Prostate gland (tissue), 2 donors: ENCODE measurements around the gene VPS37B. TPM values are rescaled to one million over a fixed set of nuclear protein-coding genes. Genes with fewer than 3 reads are reported as not detected.

Experiments
- DNase-seq: peaks from one replicate; pipeline ENCODE4 v3.0.0-alpha.2; 2019; ENCODE audit warnings: low spot score
- H3K27ac ChIP-seq, 2 donors: fragments of 200-600 bp; sonication (generic); 2 replicates each; pipeline ENCODE4 v1.5.1; 2017 to 2019
- H3K27me3 ChIP-seq: fragments of 200-600 bp; sonication (generic); replicated peaks from 2 replicates; pipeline ENCODE4 v1.5.1; 2019; ENCODE audit not compliant: insufficient read depth
- H3K36me3 ChIP-seq, 2 donors: fragments of 200-600 bp; sonication (generic); 1 replicate in 1 of 2; 2 replicates in 1 of 2; pipeline versions ENCODE4 v1.5.1 to v1.8.1; 2017 to 2019
- H3K4me1 ChIP-seq: fragments of 200-600 bp; sonication (generic); replicated peaks from 2 replicates; pipeline ENCODE4 v1.5.1; 2019
- H3K4me3 ChIP-seq, 2 donors: fragments of 200-600 bp; sonication (generic); 2 replicates each; pipeline ENCODE4 v1.5.1; 2017 to 2019
- H3K9me3 ChIP-seq: fragments of 200-600 bp; sonication (generic); 2 replicates; pipeline ENCODE4 v1.5.1; 2017
- POLR2A ChIP-seq: fragments of 450-650 bp; IDR thresholded peaks from one replicate; pipeline ENCODE4 v1.6.1; 2016; ENCODE audit warnings: antibody characterized with exemption, mild to moderate bottlenecking
- POLR2AphosphoS5 ChIP-seq: sonication (generic); formaldehyde crosslinking; IDR thresholded peaks from one replicate; pipeline ENCODE4 v1.6.1; 2017; ENCODE audit warnings: antibody characterized with exemption
- WGBS: methylation state at CpG from one replicate; pipeline ENCODE4 v1.1.5; 2018; 5-methylcytosine and 5-hydroxymethylcytosine counted together
- intact Hi-C: fragments of 100-400 bp; cut with DNase I; formaldehyde crosslinking; loops from one replicate; pipeline ENCODE4 v1.14.2; 2022
- total RNA-seq, 2 donors: library from RNA; depleted of rRNA; stranded (reverse); fragments of >200 nt; gene quantifications; one replicate each; pipeline ENCODE4 v1.1.0, GENCODE V29; 2016
- TF ChIP-seq, protein P1 (sequence below), 4 experiments: fragments of 200-600 bp in 2 of 4; fragments of 450-650 bp in 2 of 4; sonication (generic) in 2 of 4; IDR thresholded peaks; 1 replicate in 3 of 4; 2 replicates in 1 of 4; pipeline ENCODE4 v1.5.1; 2016 to 2019; ENCODE audit warnings: antibody characterized with exemption in 4 of 4, mild to moderate bottlenecking in 2 of 4, moderate library complexity in 2 of 4

VPS37B gene
- total RNA-seq, 2 donors from 2014 or later = 37.6 to 67.7 TPM

DNA sequence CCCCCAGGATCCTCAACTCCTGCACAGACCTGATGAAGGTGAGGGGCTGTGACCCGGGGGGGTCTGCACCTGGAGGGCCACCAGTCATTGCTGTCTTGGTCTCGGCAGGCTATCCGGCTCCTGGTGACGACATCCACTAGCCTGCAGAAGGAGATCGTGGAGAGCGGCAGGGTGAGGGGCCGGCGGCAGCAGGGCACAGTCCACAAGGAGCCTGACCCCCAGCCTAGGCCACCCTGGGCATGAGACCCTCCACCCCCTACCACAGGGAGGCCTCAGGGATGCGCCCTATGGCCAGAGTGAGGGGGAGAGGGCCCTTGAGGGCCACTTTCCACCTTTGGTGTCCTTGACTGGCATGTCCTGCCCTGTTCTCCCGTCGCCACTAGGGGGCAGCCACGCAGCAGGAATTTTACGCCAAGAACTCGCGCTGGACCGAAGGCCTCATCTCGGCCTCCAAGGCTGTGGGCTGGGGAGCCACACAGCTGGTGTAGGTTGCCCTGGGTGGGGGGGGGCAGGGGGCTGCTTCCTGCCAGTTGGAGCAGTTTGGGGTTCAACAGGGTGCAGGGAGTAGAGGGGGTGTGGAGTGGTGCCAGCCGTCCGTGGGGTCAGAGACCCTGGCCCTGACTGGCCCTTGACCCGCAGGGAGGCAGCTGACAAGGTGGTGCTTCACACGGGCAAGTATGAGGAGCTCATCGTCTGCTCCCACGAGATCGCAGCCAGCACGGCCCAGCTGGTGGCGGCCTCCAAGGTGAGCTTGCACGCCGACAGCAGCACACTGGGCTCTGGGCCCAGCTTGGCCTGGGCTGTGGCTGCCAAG is 35.7 kb downstream of the VPS37B start:
- Histone ChIP-seq H3K36me3 (peaks cover 0 to 10% of the 10 kb centered on the region in 2 donors), H3K27ac (peak overlapping the region; percentile 28 to 47), H3K4me3 (no peak overlapping the region), H3K27me3 (no peaks in the 10 kb centered on the region), H3K4me1 (peaks cover 8% of the 10 kb centered on the region), H3K9me3 (no peaks in the 10 kb centered on the region)
- TF ChIP-seq, protein P1, sequence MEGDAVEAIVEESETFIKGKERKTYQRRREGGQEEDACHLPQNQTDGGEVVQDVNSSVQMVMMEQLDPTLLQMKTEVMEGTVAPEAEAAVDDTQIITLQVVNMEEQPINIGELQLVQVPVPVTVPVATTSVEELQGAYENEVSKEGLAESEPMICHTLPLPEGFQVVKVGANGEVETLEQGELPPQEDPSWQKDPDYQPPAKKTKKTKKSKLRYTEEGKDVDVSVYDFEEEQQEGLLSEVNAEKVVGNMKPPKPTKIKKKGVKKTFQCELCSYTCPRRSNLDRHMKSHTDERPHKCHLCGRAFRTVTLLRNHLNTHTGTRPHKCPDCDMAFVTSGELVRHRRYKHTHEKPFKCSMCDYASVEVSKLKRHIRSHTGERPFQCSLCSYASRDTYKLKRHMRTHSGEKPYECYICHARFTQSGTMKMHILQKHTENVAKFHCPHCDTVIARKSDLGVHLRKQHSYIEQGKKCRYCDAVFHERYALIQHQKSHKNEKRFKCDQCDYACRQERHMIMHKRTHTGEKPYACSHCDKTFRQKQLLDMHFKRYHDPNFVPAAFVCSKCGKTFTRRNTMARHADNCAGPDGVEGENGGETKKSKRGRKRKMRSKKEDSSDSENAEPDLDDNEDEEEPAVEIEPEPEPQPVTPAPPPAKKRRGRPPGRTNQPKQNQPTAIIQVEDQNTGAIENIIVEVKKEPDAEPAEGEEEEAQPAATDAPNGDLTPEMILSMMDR (IDR thresholded peaks at IDR 0.05) = peak; percentile 95 to 99 (median 96)
- TF ChIP-seq POLR2AphosphoS5 = peak; percentile 61
- TF ChIP-seq POLR2A = no peak
- WGBS = 26% methylated on average over 28 of the region's 28 CpGs
- DNase-seq = peak; percentile 79
- intact Hi-C loops = loop anchor here (1.0 to 10.0 kb wide), 2 partner anchors 92 to 375 kb away; partner anchors contain the start of genes MPHOSPH9 and MTRFR

DNA sequence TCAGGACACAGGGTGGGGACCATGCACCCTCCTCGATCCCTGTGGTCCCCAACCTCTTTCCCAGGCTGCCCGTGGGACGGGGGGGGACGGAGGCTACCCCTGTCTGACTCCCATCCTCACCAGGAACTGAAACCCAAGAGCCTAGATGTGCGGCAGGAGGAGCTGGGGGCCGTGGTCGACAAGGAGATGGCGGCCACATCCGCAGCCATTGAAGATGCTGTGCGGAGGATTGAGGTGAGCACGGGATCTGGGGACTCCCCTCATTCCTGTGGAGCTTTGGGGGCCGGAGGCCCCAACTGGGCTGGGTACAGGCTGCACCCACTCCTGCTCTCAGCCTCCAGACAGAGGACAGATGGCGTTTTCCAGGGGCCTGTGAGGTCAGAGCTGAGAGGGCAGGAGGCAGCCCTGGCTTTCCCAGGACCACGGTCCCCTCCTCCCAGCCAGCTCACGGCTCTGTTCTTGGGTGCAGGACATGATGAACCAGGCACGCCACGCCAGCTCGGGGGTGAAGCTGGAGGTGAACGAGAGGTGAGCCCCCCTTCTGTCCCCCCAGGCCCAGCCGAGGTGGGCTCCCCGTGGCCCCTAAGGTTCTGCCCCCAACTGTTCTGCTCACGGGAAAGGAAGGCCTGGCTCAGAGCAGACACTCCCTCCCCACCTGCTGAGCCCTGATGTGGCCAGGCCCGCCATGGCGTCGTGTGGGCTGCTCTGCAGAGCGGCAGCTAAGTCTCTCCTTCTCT is 36.5 kb downstream of the VPS37B start:
- Histone ChIP-seq H3K4me1 (peaks cover 8% of the 10 kb centered on the region), H3K27me3 (no peaks in the 10 kb centered on the region), H3K4me3 (no peak overlapping the region), H3K27ac (no peak overlapping the region), H3K9me3 (no peaks in the 10 kb centered on the region), H3K36me3 (peaks cover 0 to 10% of the 10 kb centered on the region in 2 donors)
- WGBS = 83% methylated on average over 24 of the region's 26 CpGs
- DNase-seq = no peak
- intact Hi-C loops = loop anchor here (1.0 to 10.0 kb wide), 2 partner anchors 93 to 375 kb away; partner anchors contain the start of genes MPHOSPH9 and MTRFR
- TF ChIP-seq POLR2A (no peak), POLR2AphosphoS5 (no peak)
- TF ChIP-seq, protein P1 (IDR thresholded peaks at IDR 0.05) = no peak

DNA sequence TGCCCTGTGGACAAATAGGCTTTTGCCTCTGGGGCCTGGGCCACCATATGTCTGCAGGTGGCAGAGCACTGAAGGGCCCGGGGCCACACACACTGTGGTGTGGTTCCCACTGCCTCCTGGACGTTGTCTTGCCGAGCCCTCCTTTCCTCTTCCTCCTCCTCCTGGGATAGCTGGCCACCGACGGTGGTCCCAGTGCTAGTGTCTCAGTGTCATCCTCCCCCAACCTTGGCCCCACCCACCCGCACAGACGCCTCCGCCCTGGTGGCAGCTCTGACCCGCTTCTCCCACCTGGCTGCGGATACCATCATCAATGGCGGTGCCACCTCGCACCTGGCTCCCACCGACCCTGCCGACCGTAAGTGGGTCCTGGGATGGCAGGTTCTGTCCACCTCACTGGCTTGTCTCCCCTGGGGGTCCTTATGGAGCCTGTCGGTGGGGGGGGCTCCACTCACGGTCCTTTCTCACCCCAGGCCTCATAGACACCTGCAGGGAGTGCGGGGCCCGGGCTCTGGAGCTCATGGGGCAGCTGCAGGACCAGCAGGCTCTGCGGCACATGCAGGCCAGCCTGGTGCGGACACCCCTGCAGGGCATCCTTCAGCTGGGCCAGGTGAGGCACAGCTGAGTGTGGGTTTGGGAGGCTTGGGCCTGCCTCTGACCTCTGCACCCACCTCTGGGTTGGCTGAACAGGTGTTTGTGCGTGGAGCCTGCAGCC is 37.2 kb downstream of the VPS37B start:
- no peaks in the 10 kb centered on the region for H3K9me3 ChIP-seq

DNA sequence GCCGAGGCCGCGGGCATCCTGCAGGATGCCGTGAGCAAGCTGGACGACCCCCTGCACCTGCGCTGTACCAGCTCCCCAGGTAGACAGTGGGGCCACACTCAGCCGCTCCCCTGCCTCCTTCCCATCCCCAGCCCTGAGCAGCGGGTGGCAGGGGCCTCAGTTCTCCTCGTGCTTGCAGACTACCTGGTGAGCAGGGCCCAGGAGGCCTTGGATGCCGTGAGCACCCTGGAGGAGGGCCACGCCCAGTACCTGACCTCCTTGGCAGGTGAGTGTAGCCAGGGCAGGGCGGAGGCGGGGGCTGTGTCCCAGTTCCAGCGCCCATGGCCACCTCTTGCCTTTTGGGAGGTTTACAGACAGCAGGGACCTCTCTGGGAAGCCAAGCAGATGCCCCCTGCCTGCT is 37.8 kb downstream of the VPS37B start:
- 84% methylated on average over 12 of the region's 14 CpGs for WGBS
- Histone ChIP-seq H3K27me3 (no peaks in the 10 kb centered on the region), H3K4me1 (peaks cover 3% of the 10 kb centered on the region), H3K36me3 (peaks cover 0 to 10% of the 10 kb centered on the region in 2 donors), H3K9me3 (no peaks in the 10 kb centered on the region), H3K27ac (no peak overlapping the region), H3K4me3 (no peak overlapping the region)
- DNase-seq = no peak
- TF ChIP-seq, protein P1 (IDR thresholded peaks at IDR 0.05) = no peak
- intact Hi-C loops = no loop called here

More for the DNA sequence above, 37.2 kb downstream of the VPS37B start:
- peaks cover 8% of the 10 kb centered on the region for H3K4me1 ChIP-seq
- no peak overlapping the region for H3K4me3 ChIP-seq
- TF ChIP-seq POLR2A (no peak), POLR2AphosphoS5 (no peak)
- TF ChIP-seq, protein P1 (IDR thresholded peaks at IDR 0.05) = no peak
- H3K36me3 ChIP-seq = peaks cover 0 to 10% of the 10 kb centered on the region in 2 donors
- H3K27ac ChIP-seq = no peak overlapping the region
- no peaks in the 10 kb centered on the region for H3K27me3 ChIP-seq
- DNase-seq = no peak
- intact Hi-C loops = no loop called here
- WGBS = 85% methylated on average over 22 of the region's 22 CpGs
